Measurements from ENCODE around the gene TBC1D22A.

The TBC1D22A gene

GRCh38 chr22:46867106-46867505 is 104.7 kb downstream of the TBC1D22A start:
- TF ChIP-seq, protein P1, sequence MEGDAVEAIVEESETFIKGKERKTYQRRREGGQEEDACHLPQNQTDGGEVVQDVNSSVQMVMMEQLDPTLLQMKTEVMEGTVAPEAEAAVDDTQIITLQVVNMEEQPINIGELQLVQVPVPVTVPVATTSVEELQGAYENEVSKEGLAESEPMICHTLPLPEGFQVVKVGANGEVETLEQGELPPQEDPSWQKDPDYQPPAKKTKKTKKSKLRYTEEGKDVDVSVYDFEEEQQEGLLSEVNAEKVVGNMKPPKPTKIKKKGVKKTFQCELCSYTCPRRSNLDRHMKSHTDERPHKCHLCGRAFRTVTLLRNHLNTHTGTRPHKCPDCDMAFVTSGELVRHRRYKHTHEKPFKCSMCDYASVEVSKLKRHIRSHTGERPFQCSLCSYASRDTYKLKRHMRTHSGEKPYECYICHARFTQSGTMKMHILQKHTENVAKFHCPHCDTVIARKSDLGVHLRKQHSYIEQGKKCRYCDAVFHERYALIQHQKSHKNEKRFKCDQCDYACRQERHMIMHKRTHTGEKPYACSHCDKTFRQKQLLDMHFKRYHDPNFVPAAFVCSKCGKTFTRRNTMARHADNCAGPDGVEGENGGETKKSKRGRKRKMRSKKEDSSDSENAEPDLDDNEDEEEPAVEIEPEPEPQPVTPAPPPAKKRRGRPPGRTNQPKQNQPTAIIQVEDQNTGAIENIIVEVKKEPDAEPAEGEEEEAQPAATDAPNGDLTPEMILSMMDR (IDR thresholded peaks at IDR 0.05), result no peak

- TF ChIP-seq, protein P1 (IDR thresholded peaks at IDR 0.05), result no peak
Measured at GRCh38 chr22:46869329-46869728, 106.9 kb downstream of the TBC1D22A start.

GRCh38 chr22:46869831-46870441 is 107.5 kb downstream of the TBC1D22A start:
- TF ChIP-seq, protein P1 (IDR thresholded peaks at IDR 0.05), result no peak

DNA sequence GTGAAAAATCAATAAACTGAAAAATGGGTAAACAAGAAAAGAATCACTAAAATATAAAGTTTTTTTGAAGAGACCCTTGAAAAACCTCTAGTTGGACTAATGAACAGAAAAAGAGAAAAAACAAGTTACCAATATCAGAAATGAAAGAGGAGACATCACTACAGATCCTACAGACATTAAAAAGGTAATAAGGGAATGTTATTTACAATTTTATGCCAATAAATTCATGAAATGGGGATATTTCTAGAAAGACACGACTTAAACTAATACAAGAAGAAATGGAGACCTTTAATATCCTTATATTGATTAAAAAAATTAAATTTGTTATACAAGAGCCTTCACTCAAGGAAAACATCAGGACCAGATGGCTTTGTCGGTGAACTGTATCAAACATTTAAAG is 109.4 kb downstream of the TBC1D22A start:
- TF ChIP-seq, protein P1 (IDR thresholded peaks at IDR 0.05), result no peak

DNA sequence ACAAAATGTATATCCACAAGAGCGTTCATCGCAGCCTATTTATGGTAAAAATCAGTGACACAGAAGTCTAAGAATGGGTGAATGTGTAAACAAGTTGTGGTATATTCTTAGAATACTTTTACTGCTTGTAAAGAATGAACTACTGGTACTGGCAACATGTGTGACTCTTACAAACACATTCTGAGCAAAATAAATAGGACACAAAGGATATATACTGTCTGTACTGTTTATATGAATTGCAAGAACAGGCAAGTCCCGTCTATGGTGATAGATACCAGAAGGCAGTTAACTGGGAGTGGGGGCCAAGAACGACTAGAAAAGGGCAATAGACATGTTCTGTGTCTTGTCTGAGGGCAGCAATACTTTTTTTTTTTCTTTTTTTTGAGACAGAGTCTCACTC is 112.6 kb downstream of the TBC1D22A start:
- TF ChIP-seq, protein P1 (IDR thresholded peaks at IDR 0.05), result no peak

GRCh38 chr22:46876357-46876934 is 114.0 kb downstream of the TBC1D22A start:
- TF ChIP-seq, protein P1 (IDR thresholded peaks at IDR 0.05), result no peak

GRCh38 chr22:46878191-46878948 is 115.9 kb downstream of the TBC1D22A start:
- TF ChIP-seq, protein P1 (IDR thresholded peaks at IDR 0.05), result no peak
